CD14-positive monocyte (primary cell): Measurements from ENCODE around the gene IRAK1. TPM values are rescaled to one million over a fixed set of nuclear protein-coding genes. Genes with fewer than 3 reads are reported as not detected.

Experiments
- DNase-seq, 3 donors: peaks; one replicate each; pipeline ENCODE4 v3.0.0-alpha.2; 2011 to 2022
- H2AFZ ChIP-seq: 2 replicates; pipeline ENCODE4 v1.6.0; 2012; ENCODE audit warnings: mild to moderate bottlenecking, low read depth, low read length, inconsistent platforms; ENCODE audit not compliant: insufficient read depth, poor library complexity, severe bottlenecking
- H3K27ac ChIP-seq, 2 donors: 1 replicate in 1 of 2; 2 replicates in 1 of 2; pipeline ENCODE4 v1.5.1; 2012 to 2013; ENCODE audit warnings: low read length in 2 of 2, control low read depth in 1 of 2, inconsistent platforms in 1 of 2, low read depth in 1 of 2, mild to moderate bottlenecking in 1 of 2
- H3K27me3 ChIP-seq, 2 donors: one replicate each; pipeline versions ENCODE4 v1.6.0 to v1.6.1; 2011 to 2013; ENCODE audit warnings: low read length in 2 of 2; ENCODE audit not compliant: control insufficient read depth in 2 of 2, insufficient read depth in 2 of 2
- H3K36me3 ChIP-seq, 2 donors: replicated peaks in 1 of 2; 1 replicate in 1 of 2; 2 replicates in 1 of 2; pipeline versions ENCODE4 v1.5.1 to v1.6.1; 2012 to 2013; ENCODE audit warnings: low read length in 2 of 2, control low read depth in 1 of 2, inconsistent platforms in 1 of 2, mild to moderate bottlenecking in 1 of 2; ENCODE audit not compliant: insufficient read depth in 2 of 2, control insufficient read depth in 1 of 2
- H3K4me1 ChIP-seq, 2 donors: 1 replicate in 1 of 2; 2 replicates in 1 of 2; pipeline versions ENCODE4 v1.5.1 to v1.6.1; 2012 to 2013; ENCODE audit warnings: low read length in 2 of 2, control low read depth in 1 of 2, inconsistent platforms in 1 of 2, mild to moderate bottlenecking in 1 of 2, moderate library complexity in 1 of 2; ENCODE audit not compliant: insufficient read depth in 2 of 2, control insufficient read depth in 1 of 2
- H3K4me2 ChIP-seq: replicated peaks from 2 replicates; pipeline ENCODE3; 2012; ENCODE audit warnings: low read length, moderate library complexity, mild to moderate bottlenecking; ENCODE audit not compliant: poor library complexity, severe bottlenecking; ENCODE audit errors: extremely low read depth
- H3K4me3 ChIP-seq, 3 experiments: fragments of 200-600 bp in 1 of 3; sonication (generic) in 1 of 3; replicated peaks in 1 of 3; 1 replicate in 2 of 3; 2 replicates in 1 of 3; pipeline ENCODE4 v1.5.1; 2011 to 2013; ENCODE audit warnings: low read length in 3 of 3, mild to moderate bottlenecking in 3 of 3, control low read depth in 2 of 3, low read depth in 2 of 3, inconsistent platforms in 1 of 3, moderate library complexity in 1 of 3
- H3K79me2 ChIP-seq: 2 replicates; pipeline ENCODE4 v1.6.0; 2012; ENCODE audit warnings: mild to moderate bottlenecking, control low read depth, inconsistent platforms, low read length, moderate library complexity; ENCODE audit not compliant: insufficient read depth
- H3K9ac ChIP-seq: 2 replicates; pipeline ENCODE4 v1.6.0; 2017; ENCODE audit warnings: low read length, mild to moderate bottlenecking; ENCODE audit not compliant: insufficient read depth, poor library complexity, severe bottlenecking
- H3K9me3 ChIP-seq, 2 donors: replicated peaks in 1 of 2; 1 replicate in 1 of 2; 2 replicates in 1 of 2; pipeline versions ENCODE4 v1.5.1 to v1.6.1; 2012 to 2013; ENCODE audit warnings: low read length in 2 of 2, control low read depth in 1 of 2; ENCODE audit not compliant: control insufficient read depth in 1 of 2, insufficient read depth in 1 of 2
- H4K20me1 ChIP-seq: 2 replicates; pipeline ENCODE4 v1.6.0; 2012; ENCODE audit warnings: mild to moderate bottlenecking, low read length, control low read depth, moderate library complexity; ENCODE audit not compliant: insufficient read depth
- H3K27ac Mint-ChIP-seq, 7 donors: one replicate each; pipeline ENCODE4 v1.8.0; 2020; ENCODE audit warnings: mild to moderate bottlenecking in 7 of 7, mixed read lengths in 7 of 7, moderate library complexity in 6 of 7, inconsistent platforms in 2 of 7
- H3K27me3 Mint-ChIP-seq, 3 donors: one replicate each; pipeline ENCODE4 v1.8.0; 2021 to 2022; ENCODE audit warnings: low read depth in 3 of 3, mild to moderate bottlenecking in 3 of 3, mixed read lengths in 3 of 3, moderate library complexity in 3 of 3, inconsistent platforms in 1 of 3
- H3K36me3 Mint-ChIP-seq, 2 donors: one replicate each; pipeline ENCODE4 v1.8.0; 2020; ENCODE audit warnings: mixed read lengths in 2 of 2, inconsistent platforms in 1 of 2, mild to moderate bottlenecking in 1 of 2
- H3K4me1 Mint-ChIP-seq: one replicate; pipeline ENCODE4 v1.8.0; 2020; ENCODE audit warnings: mild to moderate bottlenecking, mixed read lengths
- H3K4me3 Mint-ChIP-seq, 2 donors: one replicate each; pipeline ENCODE4 v1.8.0; 2020; ENCODE audit warnings: mild to moderate bottlenecking in 2 of 2, mixed read lengths in 2 of 2, moderate library complexity in 1 of 2
- H3K9me3 Mint-ChIP-seq, 7 donors: one replicate each; pipeline ENCODE4 v1.8.0; 2020 to 2022; ENCODE audit warnings: mixed read lengths in 7 of 7, mild to moderate bottlenecking in 6 of 7, moderate library complexity in 6 of 7, inconsistent platforms in 2 of 7
- CTCF ChIP-seq: fragments of 200-600 bp; IDR thresholded peaks from one replicate; pipeline ENCODE4 v1.8.0; 2022; ENCODE audit warnings: antibody characterized with exemption, mild to moderate bottlenecking
- WGBS: methylation state at CpG from one replicate; pipeline ENCODE4 v1.1.5; 2013; ENCODE audit warnings: missing lambda C conversion rate; ENCODE audit not compliant: insufficient coverage; 5-methylcytosine and 5-hydroxymethylcytosine counted together
- intact Hi-C, 2 donors: fragments of 100-400 bp; cut with micrococcal nuclease; formaldehyde crosslinking; loops; one replicate each; pipeline versions ENCODE4 v1.15.0 to v1.15.1; 2023
- polyA plus RNA-seq, 3 donors: library from polyadenylated mRNA; depleted of rRNA in 1 of 3; unstranded in 2 of 3; stranded (reverse) in 1 of 3; fragments of 300-500 nt in 2 of 3; fragments of >200 nt in 1 of 3; fragmentation: Illumina TruSeq in 2 of 3; gene quantifications; 1 replicate in 2 of 3; 2 replicates in 1 of 3; pipeline ENCODE4 v1.2.3, GENCODE V29; 2012 to 2021

Gene IRAK1
- polyA plus RNA-seq, 3 donors, result 47.8 to 109 (median 49.5) TPM

GRCh38 chrX:153992180-153992579, 27.5 kb downstream of the IRAK1 start:
- no peak for TF ChIP-seq CTCF
- H3K4me3 Mint-ChIP-seq, result peak overlapping the region; percentile 30 to 43
- Histone ChIP-seq H3K4me2 (peak overlapping the region; percentile 19), H3K27ac (no peak overlapping the region), H3K9ac (no peak overlapping the region), H3K9me3 (peaks cover 0 to 6% of the 10 kb centered on the region in 2 donors), H2AFZ (no peak overlapping the region), H4K20me1 (no peaks in the 10 kb centered on the region), H3K4me1 (peaks cover 12 to 13% of the 10 kb centered on the region in 2 donors), H3K4me3 (no peak overlapping the region), H3K79me2 (no peaks in the 10 kb centered on the region), H3K36me3 (no peaks in the 10 kb centered on the region), H3K27me3 (peaks cover 0 to 10% of the 10 kb centered on the region in 2 donors)
- no CpG with 5 or more reads among the region's 8 CpGs for WGBS
- peak in 2 of 3 donors; percentile 39 to 57 for DNase-seq
- H3K27me3 Mint-ChIP-seq, result peaks cover 0 to 58% (median 0%) of the 10 kb centered on the region in 3 donors
- intact Hi-C loops, result no loop called here
- H3K4me1 Mint-ChIP-seq, result peaks cover 8% of the 10 kb centered on the region
- H3K27ac Mint-ChIP-seq, result peak overlapping the region in 3 of 7 donors; percentile 2 to 63 (median 57)
- H3K9me3 Mint-ChIP-seq, result peaks cover 0 to 14% (median 4%) of the 10 kb centered on the region in 7 donors
- no peaks in the 10 kb centered on the region for H3K36me3 Mint-ChIP-seq

- no peak overlapping the region for H3K4me3 ChIP-seq
- peaks cover 12 to 15% of the 10 kb centered on the region in 2 donors for H3K4me1 ChIP-seq
- H4K20me1 ChIP-seq, result no peaks in the 10 kb centered on the region
- no peak overlapping the region for H3K4me2 ChIP-seq
- peaks cover 0 to 6% of the 10 kb centered on the region in 2 donors for H3K9me3 ChIP-seq
- no peak overlapping the region for H2AFZ ChIP-seq
- no peak overlapping the region for H3K27ac ChIP-seq
- H3K27me3 ChIP-seq, result peaks cover 0 to under 1% of the 10 kb centered on the region in 2 donors
- Mint-ChIP-seq H3K27me3 (peaks cover 0 to 61% (median 0%) of the 10 kb centered on the region in 3 donors), H3K27ac (peak overlapping the region in 1 of 7 donors; percentile 31), H3K4me1 (peaks cover 11% of the 10 kb centered on the region), H3K9me3 (peaks cover 0 to 20% (median 4%) of the 10 kb centered on the region in 7 donors), H3K36me3 (no peaks in the 10 kb centered on the region), H3K4me3 (no peak overlapping the region)
- no peak overlapping the region for H3K9ac ChIP-seq
- intact Hi-C loops, result no loop called here
- DNase-seq, result no peak
- TF ChIP-seq CTCF, result peak; percentile 11
- WGBS, result no CpG with 5 or more reads among the region's 3 CpGs
- H3K79me2 ChIP-seq, result no peaks in the 10 kb centered on the region
- H3K36me3 ChIP-seq, result no peaks in the 10 kb centered on the region
Observed at GRCh38 chrX:153991013-153991580, 28.6 kb downstream of the IRAK1 start.
